ENCODE measurements around the gene STAMBP. TPM values are rescaled to one million over a fixed set of nuclear protein-coding genes. Genes with fewer than 3 reads are reported as not detected.

Gene STAMBP
- total and polyA plus RNA-seq, 2 of the 4 experiments (the other 2 are of a cell fraction): 29.7 to 38.7 TPM

GRCh38 chr2:73839653-73840411 is 11.1 kb downstream of the STAMBP start (continued):
- TF ChIP-seq FOS (IDR thresholded peaks at IDR 0.05; ENCODE audit: low read depth, low read length): no peak
- TF ChIP-seq RAD21 (IDR thresholded peaks at IDR 0.05; ENCODE audit: low read length): no peak

DNA sequence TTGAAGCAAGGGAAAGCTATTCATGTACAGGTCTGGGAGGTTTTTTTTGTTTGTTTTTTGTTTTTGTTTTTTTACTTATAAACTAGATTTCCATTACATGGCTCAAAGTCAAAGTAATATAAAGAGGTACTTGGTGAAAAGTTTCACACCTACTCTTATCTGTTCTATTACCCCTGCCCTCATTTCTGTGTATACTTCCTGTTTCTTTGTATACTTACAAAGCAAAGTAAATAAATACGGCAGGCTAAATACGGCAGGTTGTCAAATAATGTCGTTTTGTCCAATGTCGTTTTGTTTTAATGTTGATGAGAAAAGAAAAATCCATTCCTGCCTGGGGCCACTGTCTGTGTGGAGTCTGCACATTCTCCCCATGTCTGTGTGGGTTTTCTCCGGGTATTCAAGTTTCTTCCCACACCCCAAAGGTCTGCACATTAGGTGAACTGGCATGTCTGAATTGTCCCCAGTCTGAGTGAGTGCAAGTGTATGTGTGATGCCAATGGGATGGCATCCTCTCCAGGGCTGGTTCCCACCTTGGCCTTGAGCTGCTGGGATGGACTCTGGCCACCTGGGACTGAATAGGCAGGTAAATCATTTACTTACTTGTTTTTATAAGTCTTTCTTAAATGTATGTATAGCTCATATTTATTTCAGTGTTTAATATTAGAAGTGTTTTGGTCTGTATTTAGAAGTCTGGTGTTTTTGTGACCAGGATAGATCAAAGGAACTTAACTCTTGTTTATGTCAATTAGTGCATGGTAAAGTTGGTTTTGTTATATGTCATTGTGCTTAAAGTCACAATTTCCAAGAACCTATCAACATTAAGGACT is 13.4 kb downstream of the STAMBP start:
- Histone ChIP-seq H3K79me1 (ENCODE audit: low read depth in 1 of 2, low read length in 2 of 2) (peaks cover 0 to 27% of the 10 kb centered on the region in 2 experiments; a peak in 3 of 4 replicates), H3K4me2 (ENCODE audit: low read depth, low read length) (no peak overlapping the region), H3K18ac (ENCODE audit: low read depth, low read length) (no peak overlapping the region), H3K4ac (ENCODE audit: low read depth, low read length) (no peak overlapping the region), H4K5ac (ENCODE audit: low read depth, low read length) (no peak overlapping the region), H3K9me1 (ENCODE audit: insufficient read depth, low read length) (peaks cover 3% of the 10 kb centered on the region; the same call in 1 of the 2 replicates), H3K27me3 (ENCODE audit: control insufficient read depth, insufficient read depth, low read length) (no peaks in the 10 kb centered on the region), H3K9me3 (ENCODE audit: control insufficient read depth, insufficient read depth, low read length) (no peaks in the 10 kb centered on the region), H3K4me1 (ENCODE audit: control insufficient read depth, insufficient read depth, low read length) (peaks cover 2% of the 10 kb centered on the region; the same call in 1 of the 2 replicates), H4K20me1 (ENCODE audit: insufficient read depth, low read length) (no peaks in the 10 kb centered on the region; the same call in 1 of the 2 replicates), H3K23ac (ENCODE audit: low read depth, low read length) (no peak overlapping the region), H3K14ac (replicated peaks; ENCODE audit: low read depth, low read length) (no peak overlapping the region), H2AK5ac (ENCODE audit: low read depth, low read length) (0 out of 2 replicates have a peak overlapping the region, but pooled peaks have one; percentile 11), H3K56ac (ENCODE audit: extremely low read depth, insufficient read depth, low read length) (no peak overlapping the region), H2BK15ac (ENCODE audit: low read depth, low read length) (no peak overlapping the region), H2BK120ac (ENCODE audit: low read depth, low read length) (no peak overlapping the region), H3K36me3 (ENCODE audit: control insufficient read depth, insufficient read depth, low read length) (peaks cover 23% of the 10 kb centered on the region), H4K8ac (ENCODE audit: low read depth in 2 of 2, low read length in 2 of 2) (no peak overlapping the region), H2BK20ac (ENCODE audit: low read depth, low read length) (no peak overlapping the region), H2BK5ac (ENCODE audit: low read depth, low read length, poor library complexity, severe bottlenecking) (no peak overlapping the region), H2AK9ac (replicated peaks; ENCODE audit: low read depth, low read length, poor library complexity) (no peak overlapping the region), H3K4me3 (ENCODE audit: insufficient read depth, low read depth, low read length) (no peak overlapping the region), H4K91ac (ENCODE audit: insufficient read depth, low read depth, low read length) (no peak overlapping the region), H3K9ac (ENCODE audit: low read depth, low read length) (no peak overlapping the region), H2AFZ (replicated peaks; ENCODE audit: low read length, poor library complexity) (no peak overlapping the region), H3K27ac (ENCODE audit: insufficient read depth, low read length) (no peak overlapping the region)
- dilution Hi-C loops (cut with HindIII; ENCODE audit: low sequenced_read_pairs, unreplicated experiment) (loop anchor here (25.0 kb wide), 1 partner anchor 270 kb away; no protein-coding TSS in a partner anchor), intact Hi-C loops (cut with micrococcal nuclease) (no loop called here), in situ Hi-C loops (cut with MboI; ENCODE audit: low sequenced_read_pairs) (loop anchor here (25.0 kb wide), 1 partner anchor 295 kb away; the partner anchor contains the start of gene BOLA3)
- ATAC-seq (ENCODE audit: low read depth) (no peak), DNase-seq (no peak)
- POLR2A ChIA-PET (ENCODE audit: unreplicated experiment): no interaction called here
- CTCF ChIA-PET: no interaction called here
- no CpG with 5 or more reads among the region's 5 CpGs for WGBS, 2 experiments (ENCODE audit: extremely low coverage in 2 of 2, insufficient read length in 1 of 2)
- no TSS peak for BruUV-seq (replicated peaks)
- no peak for TF ChIP-seq BHLHE40 (IDR thresholded peaks at IDR 0.05; ENCODE audit: low read depth, low read length)
- TF ChIP-seq, protein P1, sequence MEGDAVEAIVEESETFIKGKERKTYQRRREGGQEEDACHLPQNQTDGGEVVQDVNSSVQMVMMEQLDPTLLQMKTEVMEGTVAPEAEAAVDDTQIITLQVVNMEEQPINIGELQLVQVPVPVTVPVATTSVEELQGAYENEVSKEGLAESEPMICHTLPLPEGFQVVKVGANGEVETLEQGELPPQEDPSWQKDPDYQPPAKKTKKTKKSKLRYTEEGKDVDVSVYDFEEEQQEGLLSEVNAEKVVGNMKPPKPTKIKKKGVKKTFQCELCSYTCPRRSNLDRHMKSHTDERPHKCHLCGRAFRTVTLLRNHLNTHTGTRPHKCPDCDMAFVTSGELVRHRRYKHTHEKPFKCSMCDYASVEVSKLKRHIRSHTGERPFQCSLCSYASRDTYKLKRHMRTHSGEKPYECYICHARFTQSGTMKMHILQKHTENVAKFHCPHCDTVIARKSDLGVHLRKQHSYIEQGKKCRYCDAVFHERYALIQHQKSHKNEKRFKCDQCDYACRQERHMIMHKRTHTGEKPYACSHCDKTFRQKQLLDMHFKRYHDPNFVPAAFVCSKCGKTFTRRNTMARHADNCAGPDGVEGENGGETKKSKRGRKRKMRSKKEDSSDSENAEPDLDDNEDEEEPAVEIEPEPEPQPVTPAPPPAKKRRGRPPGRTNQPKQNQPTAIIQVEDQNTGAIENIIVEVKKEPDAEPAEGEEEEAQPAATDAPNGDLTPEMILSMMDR (conservative IDR thresholded peaks at IDR 0.05; ENCODE audit: low read depth, low read length): no peak
- no peak for TF ChIP-seq RFX5 (IDR thresholded peaks at IDR 0.05; ENCODE audit: low read depth, low read length)
- TF ChIP-seq, protein P2, sequence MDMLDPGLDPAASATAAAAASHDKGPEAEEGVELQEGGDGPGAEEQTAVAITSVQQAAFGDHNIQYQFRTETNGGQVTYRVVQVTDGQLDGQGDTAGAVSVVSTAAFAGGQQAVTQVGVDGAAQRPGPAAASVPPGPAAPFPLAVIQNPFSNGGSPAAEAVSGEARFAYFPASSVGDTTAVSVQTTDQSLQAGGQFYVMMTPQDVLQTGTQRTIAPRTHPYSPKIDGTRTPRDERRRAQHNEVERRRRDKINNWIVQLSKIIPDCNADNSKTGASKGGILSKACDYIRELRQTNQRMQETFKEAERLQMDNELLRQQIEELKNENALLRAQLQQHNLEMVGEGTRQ (IDR thresholded peaks at IDR 0.05; ENCODE audit: low read depth, low read length): no peak
- no peak for TF ChIP-seq POLR2A (IDR thresholded peaks at IDR 0.05; ENCODE audit: low read depth, low read length)
- no peak for TF ChIP-seq RAD21 (IDR thresholded peaks at IDR 0.05; ENCODE audit: low read length)
- no peak for TF ChIP-seq MXI1 (IDR thresholded peaks at IDR 0.05; ENCODE audit: borderline replicate concordance, low read depth, low read length)
- no peak for TF ChIP-seq CEBPB (IDR thresholded peaks at IDR 0.05; ENCODE audit: low read depth, low read length)
- TF ChIP-seq MAFK (IDR thresholded peaks at IDR 0.05; ENCODE audit: low read depth, low read length): no peak
- TF ChIP-seq SMC3 (IDR thresholded peaks at IDR 0.05; ENCODE audit: low read depth, low read length): no peak
- no peak for TF ChIP-seq MAZ (IDR thresholded peaks at IDR 0.05; ENCODE audit: borderline replicate concordance, low read depth, low read length)
- TF ChIP-seq FOS (IDR thresholded peaks at IDR 0.05; ENCODE audit: low read depth, low read length): no peak

All from IMR-90 (cell line).